ENCODE data around the gene MED20. TPM values are rescaled to one million over a fixed set of nuclear protein-coding genes. Genes with fewer than 3 reads are reported as not detected.

Gene MED20
- total RNA-seq, 1 donor from 2014 or later, result 40.0 TPM

- H3K36me3 ChIP-seq (ENCODE audit: control insufficient read depth, insufficient read depth, low read length), result no peaks in the 10 kb centered on the region
- TF ChIP-seq CTCF (IDR thresholded peaks at IDR 0.05; ENCODE audit: insufficient read depth, low read length, severe bottlenecking), result no peak
- FAIRE-seq, result no peak
- DNase-seq (ENCODE audit: low read depth), result no peak
- no peak overlapping the region for H3K4me3 ChIP-seq (ENCODE audit: low read depth, low read length)
- H3K27me3 ChIP-seq (ENCODE audit: control insufficient read depth, insufficient read depth, low read length), result no peaks in the 10 kb centered on the region
These were observed 44.7 kb upstream of the MED20 start for GRCh38 chr6:41965429-41966213.

- Histone ChIP-seq H3K27me3 (ENCODE audit: control insufficient read depth, insufficient read depth, low read length) (no peaks in the 10 kb centered on the region), H3K4me3 (ENCODE audit: low read depth, low read length) (no peak overlapping the region), H3K36me3 (ENCODE audit: control insufficient read depth, insufficient read depth, low read length) (no peaks in the 10 kb centered on the region)
- no peak for TF ChIP-seq CTCF (IDR thresholded peaks at IDR 0.05; ENCODE audit: insufficient read depth, low read length, severe bottlenecking)
- no peak for DNase-seq (ENCODE audit: low read depth)
- peak; percentile 82 for FAIRE-seq
These were observed 43.4 kb upstream of the MED20 start for GRCh38 chr6:41964201-41964887.

- TF ChIP-seq CTCF (IDR thresholded peaks at IDR 0.05; ENCODE audit: insufficient read depth, low read length, severe bottlenecking), result no peak
- no peaks in the 10 kb centered on the region for H3K27me3 ChIP-seq (ENCODE audit: control insufficient read depth, insufficient read depth, low read length)
- H3K4me3 ChIP-seq (ENCODE audit: low read depth, low read length), result no peak overlapping the region
- no peaks in the 10 kb centered on the region for H3K36me3 ChIP-seq (ENCODE audit: control insufficient read depth, insufficient read depth, low read length)
- FAIRE-seq, result no peak
- no peak for DNase-seq (ENCODE audit: low read depth)
These were observed 42.4 kb upstream of the MED20 start for GRCh38 chr6:41963371-41963770.

- H3K4me3 ChIP-seq (ENCODE audit: low read depth, low read length), result no peak overlapping the region
- no peaks in the 10 kb centered on the region for H3K36me3 ChIP-seq (ENCODE audit: control insufficient read depth, insufficient read depth, low read length)
- H3K27me3 ChIP-seq (ENCODE audit: control insufficient read depth, insufficient read depth, low read length), result no peaks in the 10 kb centered on the region
- FAIRE-seq, result no peak
- TF ChIP-seq CTCF (IDR thresholded peaks at IDR 0.05; ENCODE audit: insufficient read depth, low read length, severe bottlenecking), result no peak
- no peak for DNase-seq (ENCODE audit: low read depth)
These were observed 39.1 kb upstream of the MED20 start for GRCh38 chr6:41960028-41960427.

- no peak overlapping the region for H3K4me3 ChIP-seq (ENCODE audit: low read depth, low read length)
- FAIRE-seq (no peak), DNase-seq (ENCODE audit: low read depth) (no peak)
- H3K27me3 ChIP-seq (ENCODE audit: control insufficient read depth, insufficient read depth, low read length), result no peaks in the 10 kb centered on the region
- TF ChIP-seq CTCF (IDR thresholded peaks at IDR 0.05; ENCODE audit: insufficient read depth, low read length, severe bottlenecking), result no peak
- no peaks in the 10 kb centered on the region for H3K36me3 ChIP-seq (ENCODE audit: control insufficient read depth, insufficient read depth, low read length)
These were observed 37.3 kb upstream of the MED20 start for GRCh38 chr6:41958022-41958856.

Data from bronchial epithelial cell (primary cell).